Parathyroid adenoma (tissue), 2 donors: ENCODE measurements around the gene NKX3-2.

ENCODE experiments used
- H2AFZ ChIP-seq: fragments of 300-600 bp; sonication (generic); one replicate; pipeline ENCODE4 v1.7.0; 2017; ENCODE audit warnings: antibody characterized with exemption, mild to moderate bottlenecking
- H3K27ac ChIP-seq: fragments of 300-600 bp; sonication (generic); one replicate; pipeline ENCODE4 v1.7.0; 2017
- H3K27me3 ChIP-seq: fragments of 300-600 bp; sonication (generic); one replicate; pipeline ENCODE4 v1.7.0; 2017; ENCODE audit warnings: low read length; ENCODE audit not compliant: control insufficient read depth, insufficient read depth
- H3K36me3 ChIP-seq: fragments of 300-600 bp; sonication (generic); one replicate; pipeline ENCODE4 v1.7.0; 2017; ENCODE audit warnings: low read length; ENCODE audit not compliant: control insufficient read depth, insufficient read depth
- H3K4me1 ChIP-seq: fragments of 300-600 bp; sonication (generic); one replicate; pipeline ENCODE4 v1.7.0; 2017; ENCODE audit warnings: control low read depth
- H3K4me2 ChIP-seq: fragments of 300-600 bp; sonication (generic); one replicate; pipeline ENCODE4 v1.7.0; 2017; ENCODE audit warnings: low read length
- H3K4me3 ChIP-seq: fragments of 300-600 bp; sonication (generic); one replicate; pipeline ENCODE4 v1.7.0; 2017; ENCODE audit warnings: low read depth, low read length
- H3K79me2 ChIP-seq: fragments of 300-600 bp; sonication (generic); one replicate; pipeline ENCODE4 v1.7.0; 2017; ENCODE audit warnings: control low read depth
- H3K9ac ChIP-seq: fragments of 300-600 bp; sonication (generic); one replicate; pipeline ENCODE4 v1.7.0; 2017; ENCODE audit warnings: mild to moderate bottlenecking
- H3K9me3 ChIP-seq: fragments of 300-600 bp; sonication (generic); one replicate; pipeline ENCODE4 v1.7.0; 2017; ENCODE audit warnings: low read length; ENCODE audit not compliant: control insufficient read depth
- CTCF ChIP-seq: fragments of 300-600 bp; sonication (generic); IDR thresholded peaks from one replicate; pipeline ENCODE4 v1.7.0; 2017; ENCODE audit warnings: antibody characterized with exemption, mild to moderate bottlenecking
- donor health status: primary hyperparathyroidism.

Gene NKX3-2

GRCh38 chr4:13516315-13516860 lies 27.9 kb downstream of the NKX3-2 start:
- peaks cover 4% of the 10 kb centered on the region for H3K27me3 ChIP-seq
- no peaks in the 10 kb centered on the region for H3K36me3 ChIP-seq
- no peak overlapping the region for H3K4me3 ChIP-seq
- no peak overlapping the region for H2AFZ ChIP-seq
- H3K9ac ChIP-seq = no peak overlapping the region
- H3K4me1 ChIP-seq = no peaks in the 10 kb centered on the region
- no peak overlapping the region for H3K27ac ChIP-seq
- H3K79me2 ChIP-seq = no peaks in the 10 kb centered on the region
- no peak for TF ChIP-seq CTCF
- no peaks in the 10 kb centered on the region for H3K9me3 ChIP-seq
- no peak overlapping the region for H3K4me2 ChIP-seq

- Histone ChIP-seq H3K27ac (no peak overlapping the region), H3K27me3 (no peaks in the 10 kb centered on the region), H3K9me3 (no peaks in the 10 kb centered on the region), H3K36me3 (no peaks in the 10 kb centered on the region), H3K4me2 (no peak overlapping the region), H3K4me3 (no peak overlapping the region), H2AFZ (no peak overlapping the region), H3K4me1 (no peaks in the 10 kb centered on the region), H3K79me2 (no peaks in the 10 kb centered on the region), H3K9ac (no peak overlapping the region)
- no peak for TF ChIP-seq CTCF
Measured at GRCh38 chr4:13515268-13515667, 29.0 kb downstream of the NKX3-2 start.

- Histone ChIP-seq H3K79me2 (no peaks in the 10 kb centered on the region), H3K4me3 (no peak overlapping the region), H3K27ac (no peak overlapping the region), H3K27me3 (no peaks in the 10 kb centered on the region), H3K4me1 (no peaks in the 10 kb centered on the region), H2AFZ (no peak overlapping the region), H3K9me3 (no peaks in the 10 kb centered on the region), H3K9ac (no peak overlapping the region), H3K36me3 (no peaks in the 10 kb centered on the region), H3K4me2 (no peak overlapping the region)
- TF ChIP-seq CTCF = no peak
Measured at GRCh38 chr4:13514722-13515121, 29.6 kb downstream of the NKX3-2 start.

GRCh38 chr4:13511101-13511500 lies 33.2 kb downstream of the NKX3-2 start:
- Histone ChIP-seq H3K27me3 (no peaks in the 10 kb centered on the region), H2AFZ (no peak overlapping the region), H3K4me3 (no peak overlapping the region), H3K4me2 (no peak overlapping the region), H3K9ac (no peak overlapping the region), H3K27ac (no peak overlapping the region), H3K4me1 (no peaks in the 10 kb centered on the region), H3K36me3 (no peaks in the 10 kb centered on the region), H3K79me2 (no peaks in the 10 kb centered on the region), H3K9me3 (no peaks in the 10 kb centered on the region)
- TF ChIP-seq CTCF = no peak

GRCh38 chr4:13509442-13509841 lies 34.9 kb downstream of the NKX3-2 start:
- no peak overlapping the region for H3K4me2 ChIP-seq
- no peaks in the 10 kb centered on the region for H3K79me2 ChIP-seq
- no peaks in the 10 kb centered on the region for H3K27me3 ChIP-seq
- H3K9me3 ChIP-seq = no peaks in the 10 kb centered on the region
- no peak overlapping the region for H3K9ac ChIP-seq
- no peak overlapping the region for H3K4me3 ChIP-seq
- no peak overlapping the region for H3K27ac ChIP-seq
- no peak overlapping the region for H2AFZ ChIP-seq
- H3K36me3 ChIP-seq = no peaks in the 10 kb centered on the region
- no peaks in the 10 kb centered on the region for H3K4me1 ChIP-seq
- no peak for TF ChIP-seq CTCF
